HG02981 (cell line): ENCODE results near the gene BICRAL.
A peak's percentile ranks its signal among the peaks of the same experiment; 100 is the strongest.

Experiments
- ATAC-seq: cut with Tn5 transposase; IDR thresholded peaks from one replicate; pipeline ENCODE4 v1.9.1; 2021; ENCODE audit warnings: mild to moderate bottlenecking, moderate library complexity; ENCODE audit not compliant: unreplicated experiment

The BICRAL gene

GRCh38 chr6:42762426-42762859 lies 19.4 kb upstream of the BICRAL start:
- ATAC-seq = no peak

- no peak for ATAC-seq
Observed at GRCh38 chr6:42762950-42763349, 18.9 kb upstream of the BICRAL start.

GRCh38 chr6:42764911-42765648 lies 16.8 kb upstream of the BICRAL start:
- no peak for ATAC-seq

GRCh38 chr6:42766163-42766670 lies 15.6 kb upstream of the BICRAL start:
- no peak for ATAC-seq

- ATAC-seq = no peak
Observed at GRCh38 chr6:42769051-42769450, 12.8 kb upstream of the BICRAL start.

- ATAC-seq = no peak
Observed at GRCh38 chr6:42769836-42770235, 12.0 kb upstream of the BICRAL start.

- ATAC-seq = no peak
Observed at GRCh38 chr6:42771741-42772100, 10.1 kb upstream of the BICRAL start.

GRCh38 chr6:42774201-42774600 lies 7.7 kb upstream of the BICRAL start:
- ATAC-seq = no peak

GRCh38 chr6:42774821-42775487 lies 6.9 kb upstream of the BICRAL start:
- peak; percentile 42 for ATAC-seq

- no peak for ATAC-seq
Observed at GRCh38 chr6:42777126-42777822, 4.6 kb upstream of the BICRAL start.

- no peak for ATAC-seq
Observed at GRCh38 chr6:42778122-42778521, 3.7 kb upstream of the BICRAL start.

- ATAC-seq = no peak
Observed at GRCh38 chr6:42779521-42779920, 2.3 kb upstream of the BICRAL start.

- ATAC-seq = no peak
Observed at GRCh38 chr6:42781546-42781795, 381 bp upstream of the BICRAL start.

GRCh38 chr6:42782689-42783176 lies 881 bp downstream of the BICRAL start:
- ATAC-seq = no peak

- ATAC-seq = no peak
Observed at GRCh38 chr6:42783177-42783875, 1.5 kb downstream of the BICRAL start.

- no peak for ATAC-seq
Observed at GRCh38 chr6:42783876-42784642, 2.2 kb downstream of the BICRAL start.

- ATAC-seq = no peak
Observed at GRCh38 chr6:42784717-42785498, 3.1 kb downstream of the BICRAL start.

GRCh38 chr6:42786525-42786985 lies 4.7 kb downstream of the BICRAL start:
- ATAC-seq = no peak

GRCh38 chr6:42787063-42787472 lies 5.2 kb downstream of the BICRAL start:
- ATAC-seq = no peak

GRCh38 chr6:42788671-42789070 lies 6.8 kb downstream of the BICRAL start:
- ATAC-seq = no peak
